GM23248 (cell line): ENCODE results near the gene PPA2. TPM values are rescaled to one million over a fixed set of nuclear protein-coding genes. Genes with fewer than 3 reads are reported as not detected.

Experiments
- DNase-seq: peaks from one replicate; pipeline ENCODE4 v3.0.0-alpha.2; 2015
- H2AFZ ChIP-seq: fragments of 200-600 bp; sonication (generic); 2 replicates; pipeline ENCODE4 v1.6.1; 2016; ENCODE audit warnings: antibody characterized with exemption
- H3F3A ChIP-seq: fragments of 200-600 bp; sonication (generic); 2 replicates; pipeline ENCODE4 v1.6.1; 2016; ENCODE audit warnings: mild to moderate bottlenecking, antibody characterized with exemption, mixed run types; ENCODE audit not compliant: insufficient read depth
- H3K27ac ChIP-seq: fragments of 200-600 bp; sonication (generic); 2 replicates; pipeline ENCODE4 v1.5.1; 2016; ENCODE audit warnings: mild to moderate bottlenecking
- H3K27me3 ChIP-seq: fragments of 200-600 bp; sonication (generic); replicated peaks from 2 replicates; pipeline ENCODE4 v1.6.1; 2016; ENCODE audit warnings: mild to moderate bottlenecking; ENCODE audit not compliant: insufficient read depth
- H3K36me3 ChIP-seq: fragments of 200-600 bp; sonication (generic); 2 replicates; pipeline ENCODE4 v1.6.1; 2016; ENCODE audit warnings: low read depth, mild to moderate bottlenecking
- H3K4me1 ChIP-seq: fragments of 200-600 bp; sonication (generic); 2 replicates; pipeline ENCODE4 v1.6.1; 2016; ENCODE audit warnings: mild to moderate bottlenecking; ENCODE audit not compliant: insufficient read depth
- H3K4me2 ChIP-seq: fragments of 200-600 bp; sonication (generic); one replicate; pipeline ENCODE4 v1.6.1; 2016; ENCODE audit warnings: mild to moderate bottlenecking; ENCODE audit not compliant: unreplicated experiment
- H3K4me3 ChIP-seq: fragments of 200-600 bp; sonication (generic); 2 replicates; pipeline ENCODE4 v1.5.1; 2016; ENCODE audit warnings: mild to moderate bottlenecking
- H3K79me2 ChIP-seq: fragments of 200-600 bp; sonication (generic); 2 replicates; pipeline ENCODE4 v1.6.1; 2016; ENCODE audit warnings: mild to moderate bottlenecking; ENCODE audit not compliant: insufficient read depth
- H3K9ac ChIP-seq: fragments of 200-600 bp; sonication (generic); 2 replicates; pipeline ENCODE4 v1.6.1; 2016; ENCODE audit warnings: mild to moderate bottlenecking
- H3K9me2 ChIP-seq: fragments of 200-600 bp; sonication (generic); 2 replicates; pipeline ENCODE4 v1.6.1; 2016; ENCODE audit warnings: mixed run types, mild to moderate bottlenecking, moderate library complexity; ENCODE audit not compliant: insufficient read depth
- H3K9me3 ChIP-seq: fragments of 200-600 bp; sonication (generic); one replicate; pipeline ENCODE4 v1.6.1; 2017; ENCODE audit warnings: low read depth
- H4K20me1 ChIP-seq: fragments of 200-600 bp; sonication (generic); 2 replicates; pipeline ENCODE4 v1.6.0; 2016; ENCODE audit not compliant: insufficient read depth
- EZH2 ChIP-seq: fragments of 200-600 bp; sonication (generic); IDR thresholded peaks from 2 replicates; pipeline ENCODE4 v1.6.1; 2018; ENCODE audit warnings: antibody characterized with exemption, mild to moderate bottlenecking; ENCODE audit not compliant: insufficient read depth, poor library complexity, severe bottlenecking
- EZH2phosphoT487 ChIP-seq: fragments of 200-600 bp; sonication (generic); IDR thresholded peaks from 2 replicates; pipeline ENCODE4 v1.6.1; 2018; ENCODE audit warnings: antibody characterized with exemption, moderate library complexity, mild to moderate bottlenecking, low read depth; ENCODE audit not compliant: insufficient read depth
- WGBS, 2 experiments: methylation state at CpG; one replicate each; pipeline ENCODE4 v1.1.6; 2015 to 2017; ENCODE audit warnings: low lambda C conversion rate in 2 of 2, low coverage in 1 of 2; ENCODE audit errors: missing lambda C conversion rate in 2 of 2; 5-methylcytosine and 5-hydroxymethylcytosine counted together
- in situ Hi-C: fragments of 300-500 bp; cut with MboI; formaldehyde crosslinking; loops from 2 replicates; pipeline ENCODE4 v1.15.0; 2020
- polyA plus RNA-seq: library from polyadenylated mRNA; unstranded; fragments of >200 nt; fragmentation: Nextera tagmentation; extraction: Ambion mirVana; gene quantifications from 2 replicates; pipeline ENCODE4 v1.2.1, GENCODE V29; 2016
- total RNA-seq: library from RNA; depleted of rRNA; stranded (reverse); fragments of >200 nt; shearing (Covaris generic); gene quantifications from 2 replicates; pipeline ENCODE4 v1.2.3, GENCODE V29; 2014

Gene PPA2
- total and polyA plus RNA-seq, 2 experiments from 2014 or later = 37.5 to 114 TPM

DNA sequence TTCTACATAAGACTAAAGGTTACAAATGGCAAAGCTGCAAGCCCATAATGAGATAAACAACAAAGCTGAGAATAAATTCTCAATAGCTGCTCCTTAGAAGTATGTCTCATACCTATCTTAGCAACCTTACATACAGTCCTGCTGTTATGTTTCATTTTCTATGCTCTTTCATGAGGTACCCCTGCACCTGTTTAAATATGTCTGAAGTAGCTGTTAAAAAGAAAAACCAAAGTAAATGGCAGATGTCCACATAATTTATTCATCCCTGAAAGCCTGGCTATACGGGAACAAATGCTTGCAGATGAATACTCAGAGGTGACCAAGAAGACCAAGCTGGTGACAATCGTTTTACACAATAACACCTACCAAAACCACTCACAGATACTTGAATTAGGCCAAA lies 22.5 kb downstream of the PPA2 start:
- in situ Hi-C loops = no loop called here
- Histone ChIP-seq H3K9me2 (no peaks in the 10 kb centered on the region), H3K36me3 (peaks cover 15% of the 10 kb centered on the region; the same call in 1 of the 2 replicates), H3K79me2 (peaks cover 1% of the 10 kb centered on the region; the same call in 1 of the 2 replicates), H4K20me1 (no peaks in the 10 kb centered on the region), H3K4me1 (no peaks in the 10 kb centered on the region), H3K4me2 (no peak overlapping the region), H3K27me3 (no peaks in the 10 kb centered on the region), H3K4me3 (no peak overlapping the region), H2AFZ (no peak overlapping the region), H3K9me3 (no peaks in the 10 kb centered on the region), H3F3A (no peaks in the 10 kb centered on the region), H3K9ac (no peak overlapping the region), H3K27ac (no peak overlapping the region)
- WGBS, 2 experiments = 77 to 83% methylated on average over 2 of the region's 2 CpGs
- TF ChIP-seq EZH2 (no peak), EZH2phosphoT487 (no peak)
- DNase-seq = no peak

GRCh38 chr4:105440890-105441289 lies 33.0 kb downstream of the PPA2 start:
- peak; percentile 18 for DNase-seq
- no peak for TF ChIP-seq EZH2
- TF ChIP-seq EZH2phosphoT487 = no peak
- Histone ChIP-seq H2AFZ (no peak overlapping the region), H3K27ac (no peak overlapping the region), H3K9ac (no peak overlapping the region), H3K79me2 (no peaks in the 10 kb centered on the region), H3K4me1 (no peaks in the 10 kb centered on the region), H3K36me3 (peaks cover 19% of the 10 kb centered on the region), H3K4me3 (no peak overlapping the region), H3K9me3 (no peaks in the 10 kb centered on the region), H4K20me1 (no peaks in the 10 kb centered on the region), H3K9me2 (no peaks in the 10 kb centered on the region), H3F3A (no peaks in the 10 kb centered on the region), H3K4me2 (no peak overlapping the region), H3K27me3 (no peaks in the 10 kb centered on the region)
- in situ Hi-C loops = no loop called here

GRCh38 chr4:105437637-105438036 lies 36.2 kb downstream of the PPA2 start:
- Histone ChIP-seq H3K9me2 (no peaks in the 10 kb centered on the region), H3K79me2 (no peaks in the 10 kb centered on the region), H3K36me3 (peaks cover 20% of the 10 kb centered on the region), H3K27ac (no peak overlapping the region), H3K27me3 (no peaks in the 10 kb centered on the region), H3K9me3 (no peaks in the 10 kb centered on the region), H3K9ac (no peak overlapping the region), H3K4me1 (no peaks in the 10 kb centered on the region), H3K4me2 (no peak overlapping the region), H3F3A (no peaks in the 10 kb centered on the region), H4K20me1 (no peaks in the 10 kb centered on the region), H3K4me3 (no peak overlapping the region), H2AFZ (no peak overlapping the region)
- 97 to 100% methylated on average over 6 of the region's 6 CpGs for WGBS, 2 experiments
- no peak for TF ChIP-seq EZH2phosphoT487
- TF ChIP-seq EZH2 = no peak
- DNase-seq = no peak
- in situ Hi-C loops = no loop called here

- Histone ChIP-seq H2AFZ (no peak overlapping the region), H3K4me2 (no peak overlapping the region), H4K20me1 (no peaks in the 10 kb centered on the region), H3K79me2 (no peaks in the 10 kb centered on the region), H3K9me2 (no peaks in the 10 kb centered on the region), H3K4me3 (no peak overlapping the region), H3K4me1 (no peaks in the 10 kb centered on the region), H3K27me3 (no peaks in the 10 kb centered on the region), H3K36me3 (peaks cover 21% of the 10 kb centered on the region), H3K9me3 (no peaks in the 10 kb centered on the region), H3F3A (no peaks in the 10 kb centered on the region), H3K9ac (no peak overlapping the region), H3K27ac (no peak overlapping the region)
- DNase-seq = no peak
- in situ Hi-C loops = no loop called here
- TF ChIP-seq EZH2phosphoT487 = no peak
- TF ChIP-seq EZH2 = no peak
Measured at GRCh38 chr4:105436414-105436813, 37.4 kb downstream of the PPA2 start.

DNA sequence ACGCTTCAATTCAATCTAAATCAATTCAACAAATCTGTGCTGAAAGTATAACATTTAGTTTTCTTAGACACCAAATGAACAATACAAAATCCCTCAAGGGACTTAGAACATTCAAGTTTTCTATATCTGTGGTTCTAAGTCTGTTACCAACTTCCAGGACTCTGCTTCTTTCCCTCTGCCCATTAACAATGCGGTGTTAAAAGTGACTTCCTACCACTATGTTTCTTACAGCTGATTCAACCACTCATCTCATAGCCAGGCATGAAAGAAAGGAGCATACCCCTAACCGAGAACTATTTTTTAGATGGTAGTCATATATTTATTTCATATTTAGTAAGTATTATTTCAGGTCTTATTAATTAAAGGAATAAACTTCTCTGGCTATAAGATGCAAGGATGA lies 38.9 kb downstream of the PPA2 start:
- H3K36me3 ChIP-seq = peaks cover 21% of the 10 kb centered on the region
- H3K27ac ChIP-seq = no peak overlapping the region
- no peak overlapping the region for H3K9ac ChIP-seq
- no peak for DNase-seq
- 97 to 100% methylated on average over 3 of the region's 3 CpGs for WGBS, 2 experiments
- H3K27me3 ChIP-seq = no peaks in the 10 kb centered on the region
- no peaks in the 10 kb centered on the region for H3F3A ChIP-seq
- no peaks in the 10 kb centered on the region for H3K9me2 ChIP-seq
- no peak overlapping the region for H3K4me3 ChIP-seq
- in situ Hi-C loops = no loop called here
- H3K79me2 ChIP-seq = no peaks in the 10 kb centered on the region
- no peak overlapping the region for H2AFZ ChIP-seq
- H4K20me1 ChIP-seq = no peaks in the 10 kb centered on the region
- TF ChIP-seq EZH2phosphoT487 (no peak), EZH2 (no peak)
- H3K9me3 ChIP-seq = no peaks in the 10 kb centered on the region
- H3K4me2 ChIP-seq = no peak overlapping the region
- no peaks in the 10 kb centered on the region for H3K4me1 ChIP-seq
